T-helper 9 cell (primary cell): ENCODE results near the gene BPIFA2.

Experiments used
- DNase-seq: peaks from one replicate; pipeline ENCODE4 v3.0.0-alpha.2; 2020

The BPIFA2 gene

GRCh38 chr20:33202451-33202850 lies 34.5 kb downstream of the BPIFA2 start:
- no peak for DNase-seq

GRCh38 chr20:33203444-33203843 lies 35.5 kb downstream of the BPIFA2 start:
- no peak for DNase-seq

GRCh38 chr20:33209789-33210188 lies 41.8 kb downstream of the BPIFA2 start:
- DNase-seq, result peak; percentile 11

DNA sequence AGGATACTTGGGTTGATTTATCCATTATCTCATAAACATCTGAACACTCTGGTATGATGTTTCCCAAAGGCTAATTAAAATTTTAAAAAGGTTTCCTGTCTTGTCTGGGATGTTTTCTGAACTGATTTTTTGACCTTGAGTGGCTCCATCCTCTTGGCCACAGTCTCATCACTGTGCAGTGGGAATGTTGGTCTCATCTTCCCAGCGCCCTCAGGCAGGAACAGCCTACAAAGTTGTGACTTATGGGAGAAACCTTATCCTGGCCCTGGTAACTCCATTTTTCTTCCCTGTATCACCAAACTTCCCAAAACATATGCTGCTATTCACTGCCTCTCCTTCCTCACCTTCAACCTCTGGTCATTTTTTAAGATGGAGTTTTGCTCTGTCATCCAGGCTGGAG lies 42.4 kb downstream of the BPIFA2 start:
- no peak for DNase-seq

DNA sequence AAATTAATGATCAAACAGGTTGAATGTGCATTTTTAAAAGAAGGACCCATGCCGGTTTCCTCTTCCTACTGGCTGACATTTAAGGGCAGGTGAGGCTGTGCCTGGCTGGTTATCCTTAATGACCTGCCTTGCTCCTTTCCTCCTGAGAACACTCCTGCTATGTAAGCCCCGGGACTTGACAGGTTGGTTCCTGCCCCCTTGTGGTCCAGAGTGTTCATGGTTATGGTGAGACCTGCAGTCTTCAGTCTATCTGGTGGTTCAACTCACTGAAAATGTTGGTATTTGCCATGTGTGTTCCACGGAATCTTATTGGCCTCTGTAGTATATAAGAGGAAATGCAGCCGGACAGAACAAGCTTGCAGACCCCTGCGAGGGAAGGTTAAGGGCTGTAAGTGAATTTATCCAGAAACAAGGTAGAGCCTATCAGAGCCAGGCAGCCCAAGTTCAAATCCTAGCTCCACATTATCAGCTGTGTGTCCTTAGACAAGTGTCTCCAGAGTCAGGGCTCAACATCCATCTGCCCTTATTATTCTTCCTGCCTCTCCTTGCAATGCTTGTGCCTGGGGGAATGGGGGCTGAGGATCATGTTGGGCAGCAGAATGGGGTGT lies 44.0 kb downstream of the BPIFA2 start:
- no peak for DNase-seq

DNA sequence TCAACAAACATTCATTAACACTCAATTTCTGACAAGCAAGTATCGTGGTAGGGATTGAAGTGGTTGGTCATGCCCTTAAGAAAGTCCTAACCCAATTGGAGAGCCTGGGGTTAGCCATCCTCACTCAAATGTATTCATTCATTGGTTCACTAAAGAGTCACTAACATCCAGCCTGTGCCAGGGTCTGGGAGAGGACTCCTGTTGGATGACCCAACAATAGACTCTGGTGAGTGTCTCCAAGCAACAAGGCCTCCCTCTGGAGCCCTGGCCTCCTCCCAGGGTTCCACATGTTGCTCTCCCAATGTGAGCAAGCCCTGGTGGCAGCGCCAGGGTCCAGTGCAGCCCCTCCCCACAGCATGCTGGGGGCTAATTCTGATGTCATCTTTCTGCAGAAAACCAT lies 49.1 kb downstream of the BPIFA2 start, which contains the start of gene BPIFA3:
Gene BPIFA3, plus strand, starts transcription at position 301 of the 400 bp plus-strand sequence. CDS start 185 bp downstream, outside the sequence.
- DNase-seq, result no peak

- DNase-seq, result no peak
These were observed 56.4 kb downstream of the BPIFA2 start for GRCh38 chr20:33224399-33224798.

- no peak for DNase-seq
These were observed 61.9 kb downstream of the BPIFA2 start for GRCh38 chr20:33229843-33230242.
